ENCODE measurements around the gene CNTNAP4.

GRCh38 chr16:76488065-76488417 is 210.8 kb downstream of the CNTNAP4 start:
- TF ChIP-seq, protein P1, sequence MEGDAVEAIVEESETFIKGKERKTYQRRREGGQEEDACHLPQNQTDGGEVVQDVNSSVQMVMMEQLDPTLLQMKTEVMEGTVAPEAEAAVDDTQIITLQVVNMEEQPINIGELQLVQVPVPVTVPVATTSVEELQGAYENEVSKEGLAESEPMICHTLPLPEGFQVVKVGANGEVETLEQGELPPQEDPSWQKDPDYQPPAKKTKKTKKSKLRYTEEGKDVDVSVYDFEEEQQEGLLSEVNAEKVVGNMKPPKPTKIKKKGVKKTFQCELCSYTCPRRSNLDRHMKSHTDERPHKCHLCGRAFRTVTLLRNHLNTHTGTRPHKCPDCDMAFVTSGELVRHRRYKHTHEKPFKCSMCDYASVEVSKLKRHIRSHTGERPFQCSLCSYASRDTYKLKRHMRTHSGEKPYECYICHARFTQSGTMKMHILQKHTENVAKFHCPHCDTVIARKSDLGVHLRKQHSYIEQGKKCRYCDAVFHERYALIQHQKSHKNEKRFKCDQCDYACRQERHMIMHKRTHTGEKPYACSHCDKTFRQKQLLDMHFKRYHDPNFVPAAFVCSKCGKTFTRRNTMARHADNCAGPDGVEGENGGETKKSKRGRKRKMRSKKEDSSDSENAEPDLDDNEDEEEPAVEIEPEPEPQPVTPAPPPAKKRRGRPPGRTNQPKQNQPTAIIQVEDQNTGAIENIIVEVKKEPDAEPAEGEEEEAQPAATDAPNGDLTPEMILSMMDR (IDR thresholded peaks at IDR 0.05 in 4 of 5, conservative IDR thresholded peaks at IDR 0.05 in 1 of 5), result no peak
- no peak for TF ChIP-seq POLR2A (IDR thresholded peaks at IDR 0.05)

Data from gastrocnemius medialis (tissue), 4 donors.